GM12865 (cell line): Measurements from ENCODE around the gene MINDY3.

Experiments
- DNase-seq: peaks from one replicate; pipeline ENCODE4 v3.0.0; 2010; ENCODE audit warnings: low read depth
- H3K4me3 ChIP-seq: 2 replicates; pipeline ENCODE4 v1.5.1; 2011; ENCODE audit warnings: mild to moderate bottlenecking, low read depth, low read length, control low read depth
- CTCF ChIP-seq: IDR thresholded peaks from 2 replicates; pipeline ENCODE4 v1.5.1; 2011; ENCODE audit warnings: low read length, control low read depth, low read depth, inconsistent platforms; ENCODE audit not compliant: insufficient read depth; ENCODE audit errors: missing control alignments

MINDY3 gene

GRCh38 chr10:15809450-15809849 is 50.9 kb downstream of the MINDY3 start:
- no peak for DNase-seq
- no peak overlapping the region for H3K4me3 ChIP-seq
- no peak for TF ChIP-seq CTCF

- H3K4me3 ChIP-seq, result no peak overlapping the region
- no peak for TF ChIP-seq CTCF
- DNase-seq, result no peak
These were observed 52.0 kb downstream of the MINDY3 start for GRCh38 chr10:15808204-15808797.

- no peak for DNase-seq
- TF ChIP-seq CTCF, result no peak
- H3K4me3 ChIP-seq, result no peak overlapping the region
These were observed 54.8 kb downstream of the MINDY3 start for GRCh38 chr10:15805395-15806058.

GRCh38 chr10:15804109-15804508 is 56.2 kb downstream of the MINDY3 start:
- DNase-seq, result no peak
- no peak for TF ChIP-seq CTCF
- no peak overlapping the region for H3K4me3 ChIP-seq

GRCh38 chr10:15802375-15802949 is 57.8 kb downstream of the MINDY3 start:
- no peak overlapping the region for H3K4me3 ChIP-seq
- no peak for DNase-seq
- no peak for TF ChIP-seq CTCF

GRCh38 chr10:15801641-15802040 is 58.7 kb downstream of the MINDY3 start:
- H3K4me3 ChIP-seq, result no peak overlapping the region
- no peak for TF ChIP-seq CTCF
- DNase-seq, result no peak
